Measurements from ENCODE around the gene GAS7. TPM values are rescaled to one million over a fixed set of nuclear protein-coding genes. Genes with fewer than 3 reads are reported as not detected.

Gene GAS7
- total RNA-seq, 1 experiment from 2014 or later = 4.1 TPM

DNA sequence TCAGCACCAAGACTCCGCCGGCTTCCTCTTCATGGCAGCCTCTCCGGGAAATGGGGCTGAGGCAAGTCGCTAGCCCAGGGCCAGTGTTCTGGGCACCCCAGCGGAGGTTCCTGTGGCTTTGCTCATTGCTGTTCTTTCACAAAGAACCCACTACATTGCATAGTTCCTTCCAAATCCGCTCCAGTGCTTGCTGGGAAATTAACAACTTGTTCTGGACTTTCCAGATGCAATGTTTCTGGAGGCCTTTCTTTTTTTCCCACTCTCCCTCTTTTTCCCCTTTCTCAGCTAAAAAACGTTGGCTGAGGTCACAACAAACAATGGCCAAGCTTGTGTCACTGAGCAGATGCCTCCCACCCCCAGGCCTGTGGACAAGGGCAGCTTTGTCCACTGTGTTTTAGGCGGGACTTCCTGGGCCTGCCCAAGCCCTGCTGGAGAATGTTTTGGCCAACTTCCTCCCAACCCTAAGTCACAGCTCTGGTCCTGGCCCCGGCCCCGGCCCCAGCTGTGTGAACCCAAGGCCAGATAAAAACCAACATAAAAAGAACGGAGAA lies 161.8 kb downstream of the GAS7 start:
- Histone ChIP-seq H2AFZ (ENCODE audit: low read depth, low read length, poor library complexity, severe bottlenecking) (no peak overlapping the region), H3K4me2 (ENCODE audit: low read length) (no peak overlapping the region), H3K4me3 (replicated peaks in 1 of 2; ENCODE audit: low read depth in 1 of 2, low read length in 2 of 2) (no peak overlapping the region), H3K27ac (ENCODE audit: low read depth, low read length) (no peak overlapping the region), H3K9me2 (ENCODE audit: insufficient read depth) (no peaks in the 10 kb centered on the region), H3K9me3 (ENCODE audit: control insufficient read depth in 1 of 2, insufficient read depth in 1 of 2, low read depth in 1 of 2, low read length in 2 of 2) (no peaks in the 10 kb centered on the region), H3K79me2 (ENCODE audit: insufficient read depth, low read length) (no peaks in the 10 kb centered on the region), H3K36me3 (ENCODE audit: control insufficient read depth in 1 of 2, insufficient read depth in 2 of 2, low read length in 2 of 2) (no peaks in the 10 kb centered on the region), H3K27me3 (ENCODE audit: insufficient read depth, low read length) (0 out of 2 replicates have a peak, but pooled peaks cover 4% of the 10 kb centered on the region), H4K20me1 (ENCODE audit: insufficient read depth) (no peaks in the 10 kb centered on the region), H3K4me1 (ENCODE audit: control insufficient read depth in 1 of 2, insufficient read depth in 2 of 2, low read length in 2 of 2) (no peaks in the 10 kb centered on the region), H3K9ac (ENCODE audit: low read length) (no peak overlapping the region)
- DNase-seq (ENCODE audit: low read depth, low spot score) = no peak
- POLR2A ChIA-PET = no interaction called here
- RAD21 ChIA-PET (ENCODE audit: low non-redundant PET in 1 of 2, low total read pairs in 2 of 2, uncharacterized antibody in 2 of 2, unreplicated experiment in 2 of 2) = no interaction called here
- TF ChIP-seq, protein P1, sequence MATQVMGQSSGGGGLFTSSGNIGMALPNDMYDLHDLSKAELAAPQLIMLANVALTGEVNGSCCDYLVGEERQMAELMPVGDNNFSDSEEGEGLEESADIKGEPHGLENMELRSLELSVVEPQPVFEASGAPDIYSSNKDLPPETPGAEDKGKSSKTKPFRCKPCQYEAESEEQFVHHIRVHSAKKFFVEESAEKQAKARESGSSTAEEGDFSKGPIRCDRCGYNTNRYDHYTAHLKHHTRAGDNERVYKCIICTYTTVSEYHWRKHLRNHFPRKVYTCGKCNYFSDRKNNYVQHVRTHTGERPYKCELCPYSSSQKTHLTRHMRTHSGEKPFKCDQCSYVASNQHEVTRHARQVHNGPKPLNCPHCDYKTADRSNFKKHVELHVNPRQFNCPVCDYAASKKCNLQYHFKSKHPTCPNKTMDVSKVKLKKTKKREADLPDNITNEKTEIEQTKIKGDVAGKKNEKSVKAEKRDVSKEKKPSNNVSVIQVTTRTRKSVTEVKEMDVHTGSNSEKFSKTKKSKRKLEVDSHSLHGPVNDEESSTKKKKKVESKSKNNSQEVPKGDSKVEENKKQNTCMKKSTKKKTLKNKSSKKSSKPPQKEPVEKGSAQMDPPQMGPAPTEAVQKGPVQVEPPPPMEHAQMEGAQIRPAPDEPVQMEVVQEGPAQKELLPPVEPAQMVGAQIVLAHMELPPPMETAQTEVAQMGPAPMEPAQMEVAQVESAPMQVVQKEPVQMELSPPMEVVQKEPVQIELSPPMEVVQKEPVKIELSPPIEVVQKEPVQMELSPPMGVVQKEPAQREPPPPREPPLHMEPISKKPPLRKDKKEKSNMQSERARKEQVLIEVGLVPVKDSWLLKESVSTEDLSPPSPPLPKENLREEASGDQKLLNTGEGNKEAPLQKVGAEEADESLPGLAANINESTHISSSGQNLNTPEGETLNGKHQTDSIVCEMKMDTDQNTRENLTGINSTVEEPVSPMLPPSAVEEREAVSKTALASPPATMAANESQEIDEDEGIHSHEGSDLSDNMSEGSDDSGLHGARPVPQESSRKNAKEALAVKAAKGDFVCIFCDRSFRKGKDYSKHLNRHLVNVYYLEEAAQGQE (IDR thresholded peaks at IDR 0.05; ENCODE audit: low read depth) = no peak
- no peak for TF ChIP-seq SRF (IDR thresholded peaks at IDR 0.05; ENCODE audit: low read depth)
- no peak for TF ChIP-seq EGR1 (IDR thresholded peaks at IDR 0.05; ENCODE audit: low read depth)
- no peak for TF ChIP-seq CEBPB (IDR thresholded peaks at IDR 0.05; ENCODE audit: low read depth)
- no peak for TF ChIP-seq EZH2phosphoT487 (IDR thresholded peaks at IDR 0.05; ENCODE audit: borderline replicate concordance)
- TF ChIP-seq, protein P2, sequence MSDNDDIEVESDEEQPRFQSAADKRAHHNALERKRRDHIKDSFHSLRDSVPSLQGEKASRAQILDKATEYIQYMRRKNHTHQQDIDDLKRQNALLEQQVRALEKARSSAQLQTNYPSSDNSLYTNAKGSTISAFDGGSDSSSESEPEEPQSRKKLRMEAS (IDR thresholded peaks at IDR 0.05) = no peak
- no peak for TF ChIP-seq CBX3 (IDR thresholded peaks at IDR 0.05; ENCODE audit: low read depth)
- TF ChIP-seq RAD21 (IDR thresholded peaks at IDR 0.05; ENCODE audit: low read depth) = no peak
- TF ChIP-seq, protein P3, sequence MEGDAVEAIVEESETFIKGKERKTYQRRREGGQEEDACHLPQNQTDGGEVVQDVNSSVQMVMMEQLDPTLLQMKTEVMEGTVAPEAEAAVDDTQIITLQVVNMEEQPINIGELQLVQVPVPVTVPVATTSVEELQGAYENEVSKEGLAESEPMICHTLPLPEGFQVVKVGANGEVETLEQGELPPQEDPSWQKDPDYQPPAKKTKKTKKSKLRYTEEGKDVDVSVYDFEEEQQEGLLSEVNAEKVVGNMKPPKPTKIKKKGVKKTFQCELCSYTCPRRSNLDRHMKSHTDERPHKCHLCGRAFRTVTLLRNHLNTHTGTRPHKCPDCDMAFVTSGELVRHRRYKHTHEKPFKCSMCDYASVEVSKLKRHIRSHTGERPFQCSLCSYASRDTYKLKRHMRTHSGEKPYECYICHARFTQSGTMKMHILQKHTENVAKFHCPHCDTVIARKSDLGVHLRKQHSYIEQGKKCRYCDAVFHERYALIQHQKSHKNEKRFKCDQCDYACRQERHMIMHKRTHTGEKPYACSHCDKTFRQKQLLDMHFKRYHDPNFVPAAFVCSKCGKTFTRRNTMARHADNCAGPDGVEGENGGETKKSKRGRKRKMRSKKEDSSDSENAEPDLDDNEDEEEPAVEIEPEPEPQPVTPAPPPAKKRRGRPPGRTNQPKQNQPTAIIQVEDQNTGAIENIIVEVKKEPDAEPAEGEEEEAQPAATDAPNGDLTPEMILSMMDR (IDR thresholded peaks at IDR 0.05 in 2 of 3, conservative IDR thresholded peaks at IDR 0.05 in 1 of 3; ENCODE audit: borderline replicate concordance in 1 of 3, insufficient read depth in 1 of 3, low read depth in 2 of 3, low read length in 2 of 3) = no peak
- TF ChIP-seq, protein P4, sequence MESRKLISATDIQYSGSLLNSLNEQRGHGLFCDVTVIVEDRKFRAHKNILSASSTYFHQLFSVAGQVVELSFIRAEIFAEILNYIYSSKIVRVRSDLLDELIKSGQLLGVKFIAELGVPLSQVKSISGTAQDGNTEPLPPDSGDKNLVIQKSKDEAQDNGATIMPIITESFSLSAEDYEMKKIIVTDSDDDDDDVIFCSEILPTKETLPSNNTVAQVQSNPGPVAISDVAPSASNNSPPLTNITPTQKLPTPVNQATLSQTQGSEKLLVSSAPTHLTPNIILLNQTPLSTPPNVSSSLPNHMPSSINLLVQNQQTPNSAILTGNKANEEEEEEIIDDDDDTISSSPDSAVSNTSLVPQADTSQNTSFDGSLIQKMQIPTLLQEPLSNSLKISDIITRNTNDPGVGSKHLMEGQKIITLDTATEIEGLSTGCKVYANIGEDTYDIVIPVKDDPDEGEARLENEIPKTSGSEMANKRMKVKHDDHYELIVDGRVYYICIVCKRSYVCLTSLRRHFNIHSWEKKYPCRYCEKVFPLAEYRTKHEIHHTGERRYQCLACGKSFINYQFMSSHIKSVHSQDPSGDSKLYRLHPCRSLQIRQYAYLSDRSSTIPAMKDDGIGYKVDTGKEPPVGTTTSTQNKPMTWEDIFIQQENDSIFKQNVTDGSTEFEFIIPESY (IDR thresholded peaks at IDR 0.05; ENCODE audit: extremely low read depth, insufficient replicate concordance, low read length) = no peak
- BruUV-seq (replicated peaks) = no TSS peak
- CTCF ChIA-PET = no interaction called here
- intact Hi-C loops (cut with micrococcal nuclease) = no loop called here
- ATAC-seq = no peak

Data from HCT116 (cell line).